GM12864 (cell line): ENCODE results near the gene GNAQ.

Source experiments
- DNase-seq: peaks from one replicate; pipeline ENCODE4 v3.0.0-alpha.2; 2011; ENCODE audit warnings: low read depth
- H3K4me3 ChIP-seq: 2 replicates; pipeline ENCODE4 v1.5.1; 2011; ENCODE audit warnings: mild to moderate bottlenecking, low read depth, low read length, control low read depth
- TF ChIP-seq, protein P1 (sequence below): IDR thresholded peaks from 2 replicates; pipeline ENCODE4 v1.5.1; 2011; ENCODE audit warnings: low read depth, mild to moderate bottlenecking, moderate library complexity, low read length, control low read depth, inconsistent platforms; ENCODE audit errors: missing control alignments

Gene GNAQ

DNA sequence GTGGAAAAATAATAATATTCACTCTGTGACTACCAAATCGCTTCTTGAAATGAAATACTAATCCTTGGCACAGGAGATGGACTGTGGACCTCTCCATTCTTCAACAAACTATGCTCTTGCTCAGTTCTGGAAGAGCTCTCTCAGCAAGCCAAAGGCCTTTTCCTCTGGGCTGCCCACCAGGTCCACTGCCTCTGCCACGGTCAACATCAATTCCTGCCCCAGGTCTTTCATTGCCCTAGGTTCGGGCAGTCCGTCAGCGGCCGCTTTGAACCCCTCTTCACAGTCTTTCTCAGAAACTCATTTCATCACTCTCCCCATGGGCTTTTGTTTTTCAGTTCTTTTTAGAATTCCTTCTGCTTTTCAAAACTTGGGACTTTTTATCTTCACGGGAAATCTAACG, 64.9 kb downstream of the GNAQ start:
- TF ChIP-seq, protein P1, sequence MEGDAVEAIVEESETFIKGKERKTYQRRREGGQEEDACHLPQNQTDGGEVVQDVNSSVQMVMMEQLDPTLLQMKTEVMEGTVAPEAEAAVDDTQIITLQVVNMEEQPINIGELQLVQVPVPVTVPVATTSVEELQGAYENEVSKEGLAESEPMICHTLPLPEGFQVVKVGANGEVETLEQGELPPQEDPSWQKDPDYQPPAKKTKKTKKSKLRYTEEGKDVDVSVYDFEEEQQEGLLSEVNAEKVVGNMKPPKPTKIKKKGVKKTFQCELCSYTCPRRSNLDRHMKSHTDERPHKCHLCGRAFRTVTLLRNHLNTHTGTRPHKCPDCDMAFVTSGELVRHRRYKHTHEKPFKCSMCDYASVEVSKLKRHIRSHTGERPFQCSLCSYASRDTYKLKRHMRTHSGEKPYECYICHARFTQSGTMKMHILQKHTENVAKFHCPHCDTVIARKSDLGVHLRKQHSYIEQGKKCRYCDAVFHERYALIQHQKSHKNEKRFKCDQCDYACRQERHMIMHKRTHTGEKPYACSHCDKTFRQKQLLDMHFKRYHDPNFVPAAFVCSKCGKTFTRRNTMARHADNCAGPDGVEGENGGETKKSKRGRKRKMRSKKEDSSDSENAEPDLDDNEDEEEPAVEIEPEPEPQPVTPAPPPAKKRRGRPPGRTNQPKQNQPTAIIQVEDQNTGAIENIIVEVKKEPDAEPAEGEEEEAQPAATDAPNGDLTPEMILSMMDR: no peak
- no peak overlapping the region for H3K4me3 ChIP-seq
- DNase-seq: no peak

DNA sequence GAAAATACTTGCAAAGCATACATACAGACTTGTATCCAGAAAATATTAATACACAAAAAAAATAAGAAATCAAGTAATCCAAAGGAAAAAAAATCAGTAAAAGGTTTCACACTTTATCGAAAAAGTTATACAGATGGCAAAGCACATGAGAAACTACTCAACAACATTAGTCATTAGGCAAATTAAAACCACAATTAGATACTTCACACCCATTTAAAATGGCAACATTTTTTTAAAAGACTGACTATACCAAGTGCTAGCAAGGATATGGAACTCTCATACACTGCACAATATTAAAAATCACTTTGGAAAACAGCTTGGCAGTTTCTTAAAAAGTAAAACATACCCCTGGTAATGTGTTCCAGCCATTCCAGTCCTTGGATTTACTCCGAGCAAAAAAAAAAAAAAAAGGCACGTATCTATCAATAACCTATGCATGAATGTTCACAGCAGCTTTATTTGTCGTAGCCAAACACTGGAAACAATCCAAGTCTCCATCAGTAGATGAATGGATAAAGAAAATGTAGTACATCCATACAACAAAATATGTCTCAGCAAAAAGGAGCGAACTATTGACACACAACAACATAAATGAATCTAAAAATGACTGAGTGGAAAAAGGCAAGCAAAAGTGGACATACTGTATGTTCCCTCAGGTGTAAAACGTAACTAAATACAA, 66.0 kb downstream of the GNAQ start:
- no peak for DNase-seq
- TF ChIP-seq, protein P1: no peak
- H3K4me3 ChIP-seq: no peak overlapping the region

DNA sequence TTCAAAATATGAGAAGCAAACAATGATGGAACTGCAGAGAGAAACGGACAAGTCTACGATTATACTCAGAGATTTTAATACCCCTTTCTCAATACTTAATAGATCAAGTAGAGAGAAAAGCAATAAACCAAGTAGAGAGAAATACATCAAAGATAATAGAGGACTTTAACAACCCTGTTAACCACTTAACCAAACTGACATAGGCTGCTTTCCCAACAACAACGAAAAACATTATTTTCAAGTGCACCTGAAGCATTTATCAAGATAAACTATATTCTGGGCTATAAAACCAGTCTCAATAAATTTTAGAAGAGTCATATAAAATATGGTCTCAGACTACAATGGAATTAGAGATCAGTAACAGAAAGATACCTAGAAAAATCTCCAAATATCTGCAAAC, 67.4 kb downstream of the GNAQ start:
- no peak for DNase-seq
- H3K4me3 ChIP-seq: no peak overlapping the region
- TF ChIP-seq, protein P1: no peak

DNA sequence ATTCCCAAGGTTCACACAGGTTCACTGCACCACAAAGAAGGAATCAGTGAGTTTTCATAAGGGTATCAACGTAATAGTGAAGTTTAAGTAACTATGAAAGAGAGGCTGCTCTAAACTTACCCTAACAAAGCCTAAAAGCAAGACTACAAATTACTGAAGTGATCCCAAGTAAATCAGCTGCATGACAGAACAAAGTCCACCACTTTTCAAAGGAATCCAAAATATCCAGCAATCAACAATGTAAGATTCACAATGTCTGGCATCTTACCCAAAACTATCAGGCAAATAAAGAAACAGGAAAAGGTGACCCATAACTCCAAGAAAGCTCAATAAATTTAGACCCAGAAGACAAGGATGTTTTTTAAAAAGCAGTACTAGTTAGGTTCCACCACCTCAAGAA, 70.1 kb downstream of the GNAQ start:
- TF ChIP-seq, protein P1: no peak
- no peak for DNase-seq
- no peak overlapping the region for H3K4me3 ChIP-seq

DNA sequence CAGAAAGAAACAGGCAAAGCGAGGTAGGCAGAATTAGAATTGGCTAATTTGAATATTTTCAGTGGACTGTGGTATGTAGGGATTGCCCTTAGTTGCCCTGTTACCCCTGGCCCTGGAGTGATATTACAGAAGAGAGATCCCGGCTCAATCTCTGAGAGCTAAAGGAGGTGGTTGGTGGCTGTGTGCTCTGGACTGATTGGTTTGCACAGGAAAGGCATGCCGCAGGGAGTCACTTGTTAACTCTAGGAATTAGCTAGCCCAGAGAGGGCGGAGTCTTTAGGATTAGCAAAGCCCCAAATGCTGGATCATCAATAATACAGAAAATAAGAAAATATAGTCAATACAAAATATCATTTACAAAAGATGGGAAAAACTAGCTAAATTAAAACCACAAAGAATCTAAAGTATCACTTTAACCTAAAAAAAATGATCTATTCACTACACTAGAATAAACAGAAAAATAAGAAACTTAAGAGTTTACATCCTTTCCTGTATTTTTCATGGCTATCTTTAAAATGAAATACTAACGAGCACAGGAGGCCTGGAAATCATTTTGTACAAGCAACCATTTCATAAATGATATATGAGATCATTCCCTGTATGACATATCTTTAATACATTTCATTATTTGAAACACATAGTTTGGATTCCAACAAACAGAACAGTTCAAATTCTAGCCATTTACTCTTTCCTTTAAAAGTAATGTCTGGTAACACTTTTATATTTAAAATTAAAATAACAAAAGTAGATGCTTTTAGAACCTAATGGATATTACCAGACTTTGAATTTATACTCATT, 71.1 kb downstream of the GNAQ start:
- TF ChIP-seq, protein P1: no peak
- no peak overlapping the region for H3K4me3 ChIP-seq
- DNase-seq: no peak

DNA sequence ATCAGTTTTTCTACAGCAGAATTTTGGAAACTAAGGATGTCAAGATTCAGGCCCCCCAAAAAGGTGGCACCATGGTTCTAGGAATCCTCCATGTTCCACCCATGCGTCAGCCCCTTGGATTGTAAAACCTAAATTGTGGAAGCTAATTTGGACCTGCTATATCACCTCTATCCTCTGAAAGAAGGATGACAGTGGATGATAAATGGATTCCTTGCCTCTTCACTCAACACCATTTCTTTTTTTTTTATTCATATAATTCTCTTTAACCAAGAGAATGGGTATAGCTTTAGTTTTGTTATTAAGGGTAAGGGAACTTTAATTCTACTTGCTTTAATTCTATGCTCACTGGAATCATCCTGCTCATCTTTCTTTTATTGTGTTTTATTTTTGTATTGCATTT, 71.8 kb downstream of the GNAQ start:
- no peak overlapping the region for H3K4me3 ChIP-seq
- DNase-seq: no peak
- TF ChIP-seq, protein P1: no peak
